GM20431 (cell line): ENCODE results near the gene CD79A.
"Not testable (repeated sequence)": the region's sequence is repeated elsewhere in the genome, so short reads cannot be mapped to it uniquely, and the experiment has no call there.

ENCODE experiments used
- in situ Hi-C: fragments of 300-500 bp; cut with MseI, MboI; formaldehyde crosslinking; loops from one replicate; pipeline ENCODE4 v1.15.0; 2020; ENCODE audit warnings: low sequenced_read_pairs; ENCODE audit not compliant: unreplicated experiment

CD79A gene

DNA sequence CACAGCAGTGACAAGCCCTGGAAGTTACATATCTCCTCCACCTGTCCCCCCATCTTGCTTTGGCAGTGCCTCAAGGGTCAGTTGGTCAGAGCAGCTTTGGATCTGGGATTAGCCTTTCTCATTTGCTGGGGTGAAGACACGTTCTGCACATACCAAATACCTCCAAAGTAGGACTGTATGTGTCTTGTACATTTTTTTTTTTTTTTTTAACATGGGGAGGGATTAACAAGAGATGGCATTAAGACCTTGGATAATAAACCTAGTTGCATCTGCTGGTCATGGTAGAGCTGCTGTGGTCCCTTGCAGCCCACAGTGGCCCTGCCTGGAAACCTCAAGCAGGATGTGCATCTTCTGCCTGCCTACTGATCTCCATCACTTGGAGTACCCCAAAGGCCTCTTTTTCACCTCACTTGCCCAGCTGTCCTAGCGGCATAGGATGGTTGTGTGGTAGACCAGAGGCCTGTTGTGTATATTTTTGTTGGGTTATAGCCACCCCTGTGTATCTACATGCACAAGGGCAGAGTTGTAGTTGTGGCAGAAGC lies 14.6 kb upstream of the CD79A start:
- in situ Hi-C loops, result no loop called here

DNA sequence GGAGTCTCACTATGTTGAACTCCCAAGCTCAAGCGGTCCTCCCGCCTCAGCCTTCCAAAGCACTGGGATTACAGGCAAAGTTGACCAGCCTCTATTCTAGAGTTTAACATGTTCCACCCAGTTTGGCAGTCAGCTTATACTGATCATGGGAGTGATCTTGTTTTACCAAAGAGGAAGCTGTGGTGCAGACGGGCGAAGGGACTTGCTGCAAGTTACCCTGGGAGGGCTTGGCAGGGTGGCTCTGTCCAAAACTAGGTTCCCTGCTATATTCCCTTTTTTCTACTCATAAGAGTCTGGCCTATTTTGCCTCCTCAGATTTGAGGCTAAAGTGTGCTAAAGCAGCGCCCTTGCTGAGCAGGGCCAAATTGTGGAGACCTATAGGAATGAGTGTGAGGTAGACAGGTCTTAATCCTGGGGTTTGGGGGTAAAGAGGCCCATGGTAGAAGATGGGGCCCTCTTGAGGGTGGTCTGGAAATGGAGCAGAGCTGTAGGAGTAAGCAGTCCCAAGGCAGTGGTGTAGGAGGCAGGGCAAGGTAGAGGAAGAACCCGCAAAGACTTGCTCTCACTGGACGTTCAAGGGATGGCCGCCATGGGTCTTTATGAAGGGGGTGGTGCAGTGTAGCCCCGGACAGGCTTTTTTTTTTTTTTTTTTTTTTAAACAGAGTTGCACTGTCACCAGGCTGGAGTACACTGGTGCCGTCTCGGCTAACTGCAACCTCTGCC lies 13.7 kb upstream of the CD79A start:
- in situ Hi-C loops, result no loop called here

GRCh38 chr19:41864374-41864773 lies 12.7 kb upstream of the CD79A start:
- in situ Hi-C loops, result no loop called here

DNA sequence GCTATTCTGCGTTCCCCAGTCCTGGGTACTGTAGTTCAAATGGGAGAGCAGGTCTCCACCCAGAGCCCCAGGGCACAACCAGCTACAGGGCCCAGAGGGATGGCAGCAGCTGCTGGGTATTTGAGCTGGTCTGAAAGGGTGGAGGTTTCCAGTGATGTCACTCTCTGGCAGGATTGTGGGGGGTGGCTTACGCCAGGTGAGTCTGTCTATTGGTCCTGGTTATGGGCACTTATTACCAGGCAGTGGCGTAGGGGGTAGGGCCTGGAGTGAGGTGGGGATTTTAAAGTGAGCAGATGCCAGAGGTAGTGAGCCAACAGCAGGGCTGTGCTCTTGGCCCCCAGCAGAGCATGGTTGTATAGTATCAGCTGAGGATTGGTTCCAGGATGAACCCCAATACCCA lies 10.8 kb upstream of the CD79A start:
- in situ Hi-C loops, result no loop called here

DNA sequence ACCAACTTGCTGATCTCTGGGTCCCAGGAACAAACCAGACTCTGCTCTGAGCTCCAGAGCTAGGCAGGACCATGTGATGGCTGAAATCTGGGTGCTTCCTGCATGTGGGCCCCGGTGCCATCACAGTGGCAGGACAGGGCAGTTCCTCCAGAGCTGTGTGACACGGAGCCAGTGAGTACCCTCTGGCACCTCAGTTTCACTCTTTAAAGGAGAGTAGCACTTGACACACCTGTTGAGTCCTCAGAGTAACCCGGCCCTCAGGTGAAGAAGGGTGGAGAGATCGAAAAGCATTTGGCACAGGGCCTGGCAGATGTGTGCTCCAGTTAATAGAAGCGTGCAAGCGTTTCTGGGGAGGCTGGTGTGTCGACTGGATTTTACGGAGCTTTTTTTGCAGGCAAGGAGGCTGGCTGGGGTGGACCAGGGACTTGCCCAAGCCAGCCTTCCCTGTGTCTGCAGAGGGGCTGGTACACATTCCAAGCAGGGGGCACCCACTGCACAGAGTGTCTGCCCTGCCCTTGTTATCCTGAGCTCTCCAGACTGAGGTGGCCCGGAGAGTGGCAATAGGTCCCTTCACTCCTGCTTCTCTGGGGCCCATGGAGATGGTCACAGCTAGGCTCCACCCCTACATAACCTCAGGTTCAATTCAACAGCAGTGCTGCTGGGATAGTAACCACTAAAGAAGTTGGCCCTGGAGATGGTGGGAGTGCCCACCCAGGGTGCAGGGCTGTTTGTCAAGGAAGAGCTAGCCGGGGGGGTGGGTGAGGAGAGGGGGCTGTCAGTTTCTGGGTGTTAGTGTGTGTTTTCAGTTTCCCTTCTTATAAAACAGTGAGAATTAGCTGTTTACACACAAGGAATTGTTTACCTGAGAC lies 8.7 kb upstream of the CD79A start:
- in situ Hi-C loops, result no loop called here

- in situ Hi-C loops, result no loop called here
These were observed 8.1 kb upstream of the CD79A start for GRCh38 chr19:41868989-41869300.

- in situ Hi-C loops, result no loop called here
These were observed 7.6 kb upstream of the CD79A start for GRCh38 chr19:41869374-41869955.

- in situ Hi-C loops, result no loop called here
These were observed 6.6 kb upstream of the CD79A start for GRCh38 chr19:41870401-41870873.

GRCh38 chr19:41871573-41872383 lies 5.3 kb upstream of the CD79A start:
- in situ Hi-C loops, result no loop called here

- in situ Hi-C loops, result no loop called here
These were observed 4.7 kb upstream of the CD79A start for GRCh38 chr19:41872384-41872774.

DNA sequence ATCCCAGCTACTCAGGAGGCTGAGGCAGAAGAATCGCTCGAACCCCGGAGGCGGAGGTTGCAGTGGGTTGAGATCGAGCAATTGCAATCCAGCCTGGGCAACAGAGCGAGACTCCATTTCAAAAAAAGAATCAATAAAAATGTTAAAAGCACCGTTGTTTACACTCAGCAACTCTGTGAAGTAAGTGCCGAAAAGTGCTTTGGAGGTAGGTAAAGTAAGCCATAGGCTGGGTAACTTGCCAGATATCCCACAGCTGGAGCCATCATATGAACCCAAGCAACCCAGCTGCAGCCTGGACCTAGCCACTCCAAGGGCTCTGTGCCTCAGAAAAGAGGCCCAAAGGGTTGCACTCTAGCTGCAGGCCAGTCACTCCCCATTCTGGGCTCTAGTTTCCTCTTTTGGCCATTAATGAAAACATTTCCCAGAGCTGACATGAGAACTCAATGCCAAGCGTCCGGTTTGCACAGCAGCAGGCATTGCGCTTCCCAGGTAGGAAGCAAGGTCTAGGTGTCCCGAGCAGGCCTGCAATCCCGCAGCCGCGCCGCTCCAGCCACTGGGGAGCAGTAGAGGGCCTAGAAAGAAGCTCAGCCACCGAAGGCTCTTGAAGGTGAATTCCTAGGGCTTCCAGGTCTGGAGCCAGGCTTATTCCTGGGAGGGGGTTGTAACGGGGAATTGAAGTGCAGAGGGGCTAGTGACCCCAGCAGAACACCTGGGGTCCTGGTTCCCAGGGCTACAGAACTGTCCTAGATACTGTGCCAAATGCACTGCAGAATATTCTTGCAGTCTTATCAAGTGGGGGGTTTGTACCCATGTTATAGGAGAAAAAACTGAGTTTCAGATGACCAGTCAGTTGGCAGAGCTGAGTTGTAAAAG lies 4.1 kb upstream of the CD79A start:
- in situ Hi-C loops, result no loop called here

- in situ Hi-C loops, result not testable (repeated sequence)
These were observed 1.1 kb upstream of the CD79A start for GRCh38 chr19:41875973-41876372.

DNA sequence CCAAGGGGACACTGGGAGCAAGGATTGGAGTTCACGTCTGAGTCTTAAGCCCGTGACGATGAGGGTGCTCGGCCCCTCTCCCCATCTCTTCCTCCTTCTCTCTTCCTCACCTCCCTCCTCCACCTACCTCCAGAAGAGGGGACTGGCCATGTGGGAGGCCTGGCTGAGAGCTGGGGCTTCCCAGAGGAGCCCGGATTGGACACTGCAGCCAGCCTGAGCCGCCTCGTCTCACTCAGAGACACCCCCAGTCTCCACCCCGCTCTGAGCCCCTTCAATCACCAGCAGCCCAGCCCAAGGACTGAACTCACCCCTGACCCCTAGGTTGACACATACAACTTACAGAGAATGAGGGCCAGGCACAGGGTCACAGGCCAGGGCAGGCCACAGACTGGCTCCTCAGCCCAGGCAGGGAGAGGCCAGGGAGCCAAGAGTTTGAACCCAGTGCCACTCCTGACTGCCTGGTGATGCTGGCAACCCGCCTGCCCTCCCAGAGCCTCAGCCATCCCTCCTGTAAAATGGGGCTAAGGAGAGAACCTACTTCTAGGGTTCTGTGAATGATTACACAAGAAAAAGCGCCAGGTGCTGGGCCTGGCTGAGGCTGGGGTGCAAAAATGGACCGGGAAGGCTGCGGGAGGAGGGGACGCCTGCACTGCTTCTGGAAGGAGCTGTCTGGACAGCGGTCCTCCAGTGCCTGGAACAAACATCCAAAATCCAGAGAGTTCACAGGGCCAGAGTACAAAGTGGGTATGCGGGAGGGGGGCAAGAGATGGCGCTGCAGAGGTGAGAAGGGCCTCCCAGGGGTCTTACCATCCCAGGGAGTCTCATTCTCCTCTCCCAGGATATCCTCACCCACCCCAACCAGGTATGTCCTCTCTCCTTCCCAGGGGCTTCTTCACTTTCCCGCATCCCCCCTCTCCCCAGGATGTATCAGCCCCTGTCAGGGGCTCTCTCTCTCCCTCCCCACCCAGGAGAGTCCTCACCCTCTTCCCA lies 1.1 kb downstream of the CD79A start:
- in situ Hi-C loops, result no loop called here

- in situ Hi-C loops, result no loop called here
These were observed 2.0 kb downstream of the CD79A start for GRCh38 chr19:41879080-41879479.

- in situ Hi-C loops, result no loop called here
These were observed 2.7 kb downstream of the CD79A start for GRCh38 chr19:41879670-41880328.

DNA sequence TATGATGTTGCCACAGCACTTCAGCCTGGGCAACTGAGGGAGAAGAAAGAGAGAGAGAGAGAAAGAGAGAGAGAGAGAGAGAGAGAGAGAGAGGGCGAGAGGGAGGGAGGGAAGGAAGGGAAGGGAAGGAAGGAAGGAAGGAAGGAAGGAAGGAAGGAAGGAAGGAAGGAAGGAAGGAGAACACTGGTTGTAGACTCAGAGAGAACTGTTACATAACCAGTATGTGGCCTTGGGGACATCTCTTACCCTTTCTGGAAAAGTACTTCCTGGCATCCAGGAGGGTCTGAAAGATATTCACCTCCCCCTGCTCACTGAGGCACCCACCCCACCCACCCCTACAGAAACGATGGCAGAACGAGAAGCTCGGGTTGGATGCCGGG lies 3.2 kb downstream of the CD79A start:
- in situ Hi-C loops, result no loop called here

GRCh38 chr19:41882568-41883462 lies 5.7 kb downstream of the CD79A start, which contains the start of gene ARHGEF1:
ARHGEF1 (plus strand) TSS chr19:41883184; CDS start chr19:41888083, 4,899 bp downstream.
- in situ Hi-C loops, result no loop called here
